Liver (tissue), 3 donors: Measurements from ENCODE around the gene DLEC1.

ENCODE experiments used
- ATF3 ChIP-seq: IDR thresholded peaks from 2 replicates; pipeline ENCODE4 v1.6.1; 2016; ENCODE audit warnings: antibody characterized with exemption
- CTCF ChIP-seq: fragments of 150-350 bp; IDR thresholded peaks from 2 replicates; pipeline ENCODE4 v1.5.1; 2017; ENCODE audit warnings: improper control_type of control experiment, low read depth, low read length; ENCODE audit not compliant: missing input control
- EGR1 ChIP-seq, 2 donors: IDR thresholded peaks; 2 replicates each; pipeline ENCODE4 v1.6.1; 2016 to 2018; ENCODE audit warnings: antibody characterized with exemption in 2 of 2, low read depth in 2 of 2
- FOXA1 ChIP-seq: IDR thresholded peaks from 2 replicates; pipeline ENCODE4 v1.6.1; 2016; ENCODE audit warnings: antibody characterized with exemption
- FOXA2 ChIP-seq: IDR thresholded peaks from 2 replicates; pipeline ENCODE4 v1.6.1; 2016; ENCODE audit warnings: antibody characterized with exemption
- GABPA ChIP-seq, 2 donors: IDR thresholded peaks in 1 of 2; conservative IDR thresholded peaks in 1 of 2; 2 replicates each; pipeline ENCODE4 v1.6.1; 2016; ENCODE audit warnings: antibody characterized with exemption in 2 of 2, mild to moderate bottlenecking in 1 of 2, moderate library complexity in 1 of 2
- JUND ChIP-seq, 2 donors: IDR thresholded peaks; 2 replicates each; pipeline ENCODE4 v1.6.1; 2016; ENCODE audit warnings: antibody characterized with exemption in 2 of 2
- MAX ChIP-seq: IDR thresholded peaks from 2 replicates; pipeline ENCODE4 v1.6.1; 2016; ENCODE audit warnings: antibody characterized with exemption
- RAD21 ChIP-seq, 2 donors: IDR thresholded peaks; 2 replicates each; pipeline ENCODE4 v1.6.1; 2016; ENCODE audit warnings: antibody characterized with exemption in 2 of 2, mild to moderate bottlenecking in 2 of 2
- REST ChIP-seq: IDR thresholded peaks from 2 replicates; pipeline ENCODE4 v1.6.1; 2016; ENCODE audit warnings: antibody characterized with exemption, mild to moderate bottlenecking
- SP1 ChIP-seq: IDR thresholded peaks from 2 replicates; pipeline ENCODE4 v1.6.1; 2018; ENCODE audit warnings: antibody characterized with exemption, mild to moderate bottlenecking
- TAF1 ChIP-seq: conservative IDR thresholded peaks from 2 replicates; pipeline ENCODE4 v1.6.1; 2016; ENCODE audit warnings: antibody characterized with exemption, mild to moderate bottlenecking
- ZBTB33 ChIP-seq: IDR thresholded peaks from 2 replicates; pipeline ENCODE4 v1.6.1; 2016; ENCODE audit warnings: antibody characterized with exemption
- donor health status: healthy.
- donor health status: healthy.

GRCh38 chr3:38084334-38085310, 45.6 kb downstream of the DLEC1 start:
- TF ChIP-seq CTCF (no peak), REST (no peak), MAX (no peak), JUND (IDR thresholded peaks at IDR 0.05) (no peak), ZBTB33 (no peak), ATF3 (no peak), SP1 (no peak), TAF1 (no peak), EGR1 (IDR thresholded peaks at IDR 0.05; ENCODE audit: low read depth in 2 of 2) (no peak), RAD21 (IDR thresholded peaks at IDR 0.05) (no peak), FOXA2 (no peak), GABPA (IDR thresholded peaks at IDR 0.05 in 1 of 2, conservative IDR thresholded peaks at IDR 0.05 in 1 of 2) (no peak), FOXA1 (no peak)
